Measurements from ENCODE around the gene TTLL5. TPM values are rescaled to one million over a fixed set of nuclear protein-coding genes. Genes with fewer than 3 reads are reported as not detected.

The TTLL5 gene
- total RNA-seq, 1 experiment from 2014 or later = 35.7 TPM

GRCh38 chr14:75896341-75896740 is 235.3 kb downstream of the TTLL5 start:
- Histone ChIP-seq H2BK15ac (ENCODE audit: low read depth, low read length) (no peak overlapping the region), H3K9ac (ENCODE audit: extremely low read depth, insufficient read length, low read length) (no peak overlapping the region), H2BK20ac (ENCODE audit: low read depth, low read length, poor library complexity, severe bottlenecking) (no peak overlapping the region), H3K18ac (ENCODE audit: insufficient read length, low read depth, low read length) (no peak overlapping the region), H2BK120ac (ENCODE audit: low read depth, low read length, poor library complexity, severe bottlenecking) (no peak overlapping the region), H3K27me3 (ENCODE audit: insufficient read depth, low read length) (no peaks in the 10 kb centered on the region), H3T11ph (ENCODE audit: low read length) (no peak overlapping the region), H3K14ac (ENCODE audit: insufficient read depth, low read length) (no peak overlapping the region), H3K27ac (ENCODE audit: insufficient read length, low read depth, low read length) (no peak overlapping the region), H3K23me2 (ENCODE audit: insufficient read length, low read depth, low read length, poor library complexity, severe bottlenecking) (no peaks in the 10 kb centered on the region), H3K9me3 (ENCODE audit: control insufficient read depth, low read depth, low read length) (no peaks in the 10 kb centered on the region), H3K23ac (ENCODE audit: insufficient read length, low read depth, low read length) (no peak overlapping the region), H4K8ac (replicated peaks; ENCODE audit: insufficient read length, low read depth, low read length) (no peak overlapping the region), H3K56ac (ENCODE audit: insufficient read length, low read depth, low read length) (no peak overlapping the region), H2BK5ac (ENCODE audit: insufficient read length, low read length) (no peak overlapping the region), H3K4me1 (ENCODE audit: insufficient read depth, low read length) (no peaks in the 10 kb centered on the region), H2AK5ac (ENCODE audit: insufficient read length, low read length) (no peak overlapping the region), H3K4ac (ENCODE audit: low read depth, low read length) (no peak overlapping the region), H3K4me2 (ENCODE audit: insufficient read depth, insufficient read length, low read length) (no peak overlapping the region), H2BK12ac (ENCODE audit: insufficient read length, low read depth, low read length) (no peak overlapping the region), H4K91ac (ENCODE audit: insufficient read length, low read depth, low read length) (no peak overlapping the region), H4K5ac (ENCODE audit: insufficient read length, low read depth, low read length) (no peak overlapping the region), H2AFZ (ENCODE audit: low read length) (no peak overlapping the region), H3K79me2 (ENCODE audit: insufficient read depth, low read length) (no peaks in the 10 kb centered on the region), H4K20me1 (ENCODE audit: control insufficient read depth, insufficient read depth, insufficient read length) (no peaks in the 10 kb centered on the region), H3K79me1 (ENCODE audit: insufficient read depth, low read depth, low read length, poor library complexity, severe bottlenecking) (no peaks in the 10 kb centered on the region)
- Mint-ChIP-seq H3K9me3 (no peaks in the 10 kb centered on the region), H3K27ac (no peak overlapping the region; a peak in 1 of 7 replicates), H3K4me1 (no peaks in the 10 kb centered on the region), H3K4me3 (no peak overlapping the region), H3K36me3 (ENCODE audit: insufficient read depth in 1 of 3, low read depth in 3 of 3) (no peaks in the 10 kb centered on the region), H3K27me3 (ENCODE audit: low read depth) (no peaks in the 10 kb centered on the region)
- no peak for DNase-seq
- no peak for TF ChIP-seq CTCF (conservative IDR thresholded peaks at IDR 0.05)
- no CpG with 5 or more reads among the region's 2 CpGs for WGBS (ENCODE audit: extremely low coverage, insufficient read length, low lambda C conversion rate)
